ENCODE data around the gene ACER3. TPM values are rescaled to one million over a fixed set of nuclear protein-coding genes. Genes with fewer than 3 reads are reported as not detected.

Gene ACER3
- total RNA-seq, 1 experiment from 2014 or later: 31.0 TPM

- no TSS peak for BruUV-seq (replicated peaks)
- POLR2A ChIA-PET (ENCODE audit: low non-redundant PET): no interaction called here
- no peaks in the 10 kb centered on the region for H3K4me1 ChIP-seq (ENCODE audit: insufficient read depth, low read length, poor library complexity, severe bottlenecking)
- no peak for DNase-seq (ENCODE audit: low spot score)
- H3K27ac ChIP-seq (ENCODE audit: low read depth, low read length, poor library complexity, severe bottlenecking): no peak overlapping the region
- TF ChIP-seq CTCF (conservative IDR thresholded peaks at IDR 0.05; ENCODE audit: low read depth, low read length) (no peak), EZH2 (IDR thresholded peaks at IDR 0.05; ENCODE audit: borderline replicate concordance, low read depth, low read length, poor library complexity, severe bottlenecking) (no peak)
- no peaks in the 10 kb centered on the region for H3K9me3 ChIP-seq (ENCODE audit: low read depth, low read length, poor library complexity, severe bottlenecking)
- no peaks in the 10 kb centered on the region for H3K36me3 ChIP-seq (ENCODE audit: insufficient read depth, low read length, poor library complexity, severe bottlenecking)
- H3K4me3 ChIP-seq (ENCODE audit: low read depth, low read length, poor library complexity, severe bottlenecking): no peak overlapping the region
- H3K27me3 ChIP-seq (replicated peaks; ENCODE audit: insufficient read depth, low read depth, low read length, poor library complexity): no peaks in the 10 kb centered on the region
- intact Hi-C loops (cut with micrococcal nuclease; ENCODE audit: unreplicated experiment): no loop called here
- CTCF ChIA-PET: no interaction called here
Measured at GRCh38 chr11:77019976-77020595, 159.4 kb downstream of the ACER3 start.

DNA sequence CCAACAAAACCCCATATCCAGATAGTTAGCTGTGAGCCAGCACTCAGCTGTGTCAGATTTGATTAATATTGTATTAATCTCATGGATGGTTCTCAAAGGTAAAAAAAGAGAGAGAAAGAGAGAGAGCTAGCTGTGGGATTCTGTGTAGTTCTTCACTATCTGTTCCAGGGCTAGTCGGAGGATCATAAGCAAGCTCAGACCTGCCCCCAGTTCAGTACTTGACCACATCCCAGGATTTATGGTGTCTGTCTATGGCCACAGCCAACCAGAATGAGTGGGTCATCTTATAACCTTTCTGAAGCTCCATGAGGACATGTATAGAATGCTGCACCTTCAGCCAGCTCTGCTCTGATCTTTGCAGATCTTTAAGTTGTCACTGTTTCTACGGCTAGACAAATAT, 160.0 kb downstream of the ACER3 start:
- H3K27ac ChIP-seq (ENCODE audit: low read depth, low read length, poor library complexity, severe bottlenecking): no peak overlapping the region
- CTCF ChIA-PET: no interaction called here
- BruUV-seq (replicated peaks): no TSS peak

DNA sequence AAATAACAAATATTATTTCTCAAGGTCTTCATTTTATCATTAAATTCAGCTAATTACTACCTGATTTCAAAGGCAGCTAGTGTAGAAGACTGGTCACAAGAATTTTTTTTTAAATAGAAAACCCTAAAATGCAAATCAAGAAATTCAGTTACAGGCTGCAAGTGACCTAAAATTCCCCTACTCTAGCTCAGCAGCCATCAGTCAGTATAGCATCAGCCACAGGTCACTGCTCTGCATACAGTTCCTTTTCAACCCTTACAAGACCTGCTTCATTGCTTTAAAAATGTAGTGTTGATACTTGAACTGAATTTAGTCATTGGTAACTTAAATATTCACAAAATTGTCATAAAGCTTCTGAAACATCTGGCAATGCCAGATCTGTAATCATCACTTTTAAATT, 164.0 kb downstream of the ACER3 start:
- H3K4me3 ChIP-seq (ENCODE audit: low read depth, low read length, poor library complexity, severe bottlenecking): no peak overlapping the region
- intact Hi-C loops (cut with micrococcal nuclease; ENCODE audit: unreplicated experiment): no loop called here
- POLR2A ChIA-PET (ENCODE audit: low non-redundant PET): no interaction called here
- no TSS peak for BruUV-seq (replicated peaks)
- H3K27ac ChIP-seq (ENCODE audit: low read depth, low read length, poor library complexity, severe bottlenecking): no peak overlapping the region
- no peaks in the 10 kb centered on the region for H3K36me3 ChIP-seq (ENCODE audit: insufficient read depth, low read length, poor library complexity, severe bottlenecking)
- H3K9me3 ChIP-seq (ENCODE audit: low read depth, low read length, poor library complexity, severe bottlenecking): no peaks in the 10 kb centered on the region
- H3K27me3 ChIP-seq (replicated peaks; ENCODE audit: insufficient read depth, low read depth, low read length, poor library complexity): no peaks in the 10 kb centered on the region
- DNase-seq (ENCODE audit: low spot score): no peak
- TF ChIP-seq EZH2 (IDR thresholded peaks at IDR 0.05; ENCODE audit: borderline replicate concordance, low read depth, low read length, poor library complexity, severe bottlenecking) (no peak), CTCF (conservative IDR thresholded peaks at IDR 0.05; ENCODE audit: low read depth, low read length) (no peak)
- CTCF ChIA-PET: no interaction called here
- no peaks in the 10 kb centered on the region for H3K4me1 ChIP-seq (ENCODE audit: insufficient read depth, low read length, poor library complexity, severe bottlenecking)

More for the DNA sequence above, 160.0 kb downstream of the ACER3 start:
- intact Hi-C loops (cut with micrococcal nuclease; ENCODE audit: unreplicated experiment): no loop called here
- no peak overlapping the region for H3K4me3 ChIP-seq (ENCODE audit: low read depth, low read length, poor library complexity, severe bottlenecking)
- H3K27me3 ChIP-seq (replicated peaks; ENCODE audit: insufficient read depth, low read depth, low read length, poor library complexity): no peaks in the 10 kb centered on the region
- TF ChIP-seq CTCF (conservative IDR thresholded peaks at IDR 0.05; ENCODE audit: low read depth, low read length) (no peak), EZH2 (IDR thresholded peaks at IDR 0.05; ENCODE audit: borderline replicate concordance, low read depth, low read length, poor library complexity, severe bottlenecking) (no peak)
- no peak for DNase-seq (ENCODE audit: low spot score)
- H3K9me3 ChIP-seq (ENCODE audit: low read depth, low read length, poor library complexity, severe bottlenecking): no peaks in the 10 kb centered on the region
- no peaks in the 10 kb centered on the region for H3K4me1 ChIP-seq (ENCODE audit: insufficient read depth, low read length, poor library complexity, severe bottlenecking)
- H3K36me3 ChIP-seq (ENCODE audit: insufficient read depth, low read length, poor library complexity, severe bottlenecking): no peaks in the 10 kb centered on the region
- POLR2A ChIA-PET (ENCODE audit: low non-redundant PET): no interaction called here
